ENCODE results near the gene NR2C1.

The NR2C1 gene

DNA sequence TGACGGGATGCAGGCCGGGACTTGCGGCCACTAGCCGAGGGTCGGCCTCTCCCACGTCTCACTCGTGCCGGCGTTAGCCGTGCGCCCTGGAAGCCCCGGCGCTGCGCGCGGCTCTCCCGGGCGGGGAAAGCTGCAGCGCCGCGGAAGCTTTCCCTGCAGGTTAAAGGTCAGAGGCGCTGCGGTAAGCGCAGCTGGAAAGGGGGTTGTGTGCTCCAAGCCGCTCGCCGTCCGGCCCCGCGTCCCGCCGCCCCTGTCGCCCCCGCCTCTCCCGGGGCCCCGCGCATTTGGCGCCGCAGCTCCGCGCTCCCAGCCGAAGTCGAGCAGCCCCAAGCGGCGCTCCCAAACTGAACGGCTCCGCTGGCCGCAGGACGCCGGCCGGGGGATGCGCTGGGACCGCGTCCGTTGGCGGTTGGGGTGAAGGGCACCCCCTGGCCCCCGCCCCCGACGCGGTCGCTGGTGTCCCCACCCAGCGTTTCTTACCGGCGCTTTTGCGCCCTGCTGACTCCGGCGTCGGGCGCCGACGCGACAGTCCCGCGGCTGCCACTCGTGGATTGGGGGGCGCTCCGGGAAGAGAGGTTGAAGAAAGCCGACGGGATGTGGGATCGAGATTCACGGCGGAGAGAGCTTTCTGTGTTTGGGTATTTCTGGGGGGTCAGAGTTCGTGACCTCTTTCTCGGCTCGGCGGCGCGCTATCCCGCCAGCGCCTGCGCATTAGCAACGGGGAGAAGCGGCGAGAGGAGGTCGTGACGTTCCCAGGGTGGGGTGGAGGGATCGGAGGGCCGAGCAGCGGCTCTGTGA lies at the start of gene NR2C1:
Gene NR2C1, minus strand, starts transcription at position 719 of the 798 bp plus-strand sequence. CDS start 6,234 bp downstream, outside the sequence.
- TF ChIP-seq, protein P1, sequence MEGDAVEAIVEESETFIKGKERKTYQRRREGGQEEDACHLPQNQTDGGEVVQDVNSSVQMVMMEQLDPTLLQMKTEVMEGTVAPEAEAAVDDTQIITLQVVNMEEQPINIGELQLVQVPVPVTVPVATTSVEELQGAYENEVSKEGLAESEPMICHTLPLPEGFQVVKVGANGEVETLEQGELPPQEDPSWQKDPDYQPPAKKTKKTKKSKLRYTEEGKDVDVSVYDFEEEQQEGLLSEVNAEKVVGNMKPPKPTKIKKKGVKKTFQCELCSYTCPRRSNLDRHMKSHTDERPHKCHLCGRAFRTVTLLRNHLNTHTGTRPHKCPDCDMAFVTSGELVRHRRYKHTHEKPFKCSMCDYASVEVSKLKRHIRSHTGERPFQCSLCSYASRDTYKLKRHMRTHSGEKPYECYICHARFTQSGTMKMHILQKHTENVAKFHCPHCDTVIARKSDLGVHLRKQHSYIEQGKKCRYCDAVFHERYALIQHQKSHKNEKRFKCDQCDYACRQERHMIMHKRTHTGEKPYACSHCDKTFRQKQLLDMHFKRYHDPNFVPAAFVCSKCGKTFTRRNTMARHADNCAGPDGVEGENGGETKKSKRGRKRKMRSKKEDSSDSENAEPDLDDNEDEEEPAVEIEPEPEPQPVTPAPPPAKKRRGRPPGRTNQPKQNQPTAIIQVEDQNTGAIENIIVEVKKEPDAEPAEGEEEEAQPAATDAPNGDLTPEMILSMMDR (IDR thresholded peaks at IDR 0.05): no peak

DNA sequence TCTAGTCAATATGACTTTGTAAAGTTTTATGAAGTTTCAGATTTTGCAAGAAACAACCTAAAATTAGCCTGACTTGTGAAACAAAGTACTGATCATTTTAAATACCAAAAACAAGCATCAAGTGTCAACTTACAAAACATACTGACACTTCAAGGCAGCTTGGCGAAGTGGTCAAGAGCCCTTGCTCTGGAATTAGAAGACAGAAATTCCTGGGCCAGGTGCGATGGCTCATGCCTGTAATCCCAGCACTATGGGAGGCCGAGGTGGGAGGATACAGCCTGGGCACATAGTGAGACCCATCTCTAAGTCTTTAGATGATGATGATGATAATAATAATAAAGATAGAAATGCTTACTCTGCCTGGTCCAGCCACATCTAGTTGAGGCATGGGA lies 45.4 kb upstream of the NR2C1 start:
- TF ChIP-seq, protein P1 (IDR thresholded peaks at IDR 0.05): no peak

DNA sequence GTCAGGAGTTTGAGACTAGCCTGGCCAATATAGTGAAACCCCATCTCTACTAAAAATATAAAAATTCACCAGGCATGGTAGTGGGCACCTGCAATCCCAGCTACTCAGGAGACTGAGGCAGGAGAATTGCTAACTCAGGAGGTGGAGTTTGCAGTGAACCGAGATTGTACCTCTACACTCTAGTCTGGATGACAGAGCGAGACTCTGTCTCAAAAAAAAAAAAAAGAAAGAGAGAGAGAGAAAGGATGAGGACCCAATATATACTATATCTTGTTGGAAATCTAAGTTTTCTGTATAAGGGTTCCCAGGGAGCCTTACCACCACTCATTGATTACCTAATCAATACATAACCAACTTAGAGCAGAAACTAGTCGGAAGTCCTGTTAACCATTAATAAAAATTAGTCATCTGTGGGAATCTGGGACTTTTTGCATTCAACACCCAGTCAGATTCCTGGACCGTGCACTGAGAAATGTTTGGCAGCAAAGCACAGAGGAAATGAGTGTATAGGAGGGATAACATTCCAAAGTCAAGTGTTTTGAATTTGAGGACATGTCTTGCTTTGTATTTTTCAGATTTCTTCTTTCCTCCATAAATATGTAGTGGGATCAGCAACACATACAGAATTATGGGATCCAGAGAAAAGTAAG lies 44.8 kb upstream of the NR2C1 start:
- TF ChIP-seq, protein P1 (IDR thresholded peaks at IDR 0.05): no peak

DNA sequence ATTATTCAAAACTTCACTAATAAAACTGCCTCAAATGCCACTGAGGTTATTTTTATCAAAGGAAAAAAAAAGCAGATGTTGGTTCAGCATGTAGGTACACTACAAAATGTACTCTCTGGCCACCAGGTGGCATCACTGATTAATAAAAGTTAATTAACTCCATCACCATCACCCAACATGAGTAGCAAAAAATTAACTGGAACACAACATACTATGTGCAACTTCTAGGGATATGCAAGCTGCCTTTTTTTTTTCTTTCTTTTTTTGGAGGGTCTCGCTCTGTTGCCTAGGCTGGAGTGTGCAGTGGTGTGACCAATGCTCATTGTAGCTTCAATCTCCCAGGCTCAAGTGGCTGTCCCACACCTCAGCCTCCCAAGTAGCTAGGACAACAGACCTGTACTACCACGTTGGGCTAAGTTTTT lies 43.8 kb upstream of the NR2C1 start:
- TF ChIP-seq, protein P1 (IDR thresholded peaks at IDR 0.05): peak; percentile 79

DNA sequence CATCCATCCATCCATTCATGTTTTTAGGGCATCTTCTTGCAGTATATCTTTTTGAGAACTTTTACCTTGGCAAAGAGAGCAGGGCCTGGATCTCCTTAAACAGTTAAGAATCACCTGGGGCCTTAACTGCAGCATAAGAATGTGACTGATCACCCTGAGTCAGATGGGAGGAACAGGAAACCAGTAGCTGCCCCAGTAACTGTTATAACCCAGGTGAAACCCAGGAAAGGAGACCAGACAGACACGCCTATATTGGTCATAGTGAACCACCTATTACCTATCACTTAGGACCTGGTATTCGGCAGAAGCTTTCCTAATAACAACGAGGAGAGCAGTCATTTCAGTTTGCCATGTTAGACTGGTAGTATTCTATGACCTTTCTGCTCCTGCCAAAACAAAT lies 43.4 kb upstream of the NR2C1 start:
- TF ChIP-seq, protein P1 (IDR thresholded peaks at IDR 0.05): no peak

DNA sequence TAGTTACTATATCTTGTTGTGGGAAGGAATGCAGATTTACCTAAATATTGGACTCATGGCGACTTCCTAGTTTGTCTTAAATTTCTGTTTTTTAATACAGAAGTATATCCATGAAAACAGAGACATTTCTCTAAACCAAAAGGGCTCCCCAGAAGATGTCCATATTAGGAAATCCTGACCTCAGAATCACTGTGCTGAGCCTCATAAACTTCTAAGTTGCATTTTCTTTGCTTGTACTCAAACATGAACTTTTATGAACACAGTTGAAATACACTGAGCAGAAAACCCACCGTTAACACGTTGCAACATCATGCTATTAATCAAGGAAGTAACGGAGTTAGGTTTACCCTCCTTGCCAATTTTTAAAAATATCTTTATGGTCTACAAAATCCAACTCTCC lies 42.9 kb upstream of the NR2C1 start:
- TF ChIP-seq, protein P1 (IDR thresholded peaks at IDR 0.05): no peak

DNA sequence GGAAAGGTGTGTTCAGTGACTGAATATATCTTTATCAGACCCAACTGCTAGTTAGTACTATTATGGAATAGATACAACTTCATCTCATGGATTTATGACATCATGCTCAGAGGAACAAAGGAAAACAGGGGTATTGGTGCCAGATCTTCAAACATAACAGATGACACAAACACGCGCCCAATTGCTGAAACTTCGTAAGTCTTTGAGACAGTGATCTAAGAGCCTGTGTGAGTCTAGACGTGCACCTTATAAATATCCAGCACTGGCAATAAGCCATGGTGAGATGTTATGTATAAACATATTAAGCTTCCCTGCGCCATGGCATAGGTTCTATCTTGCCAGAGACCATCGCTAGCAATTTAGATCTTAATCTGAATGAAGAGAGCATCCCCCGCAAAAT lies 42.2 kb upstream of the NR2C1 start:
- TF ChIP-seq, protein P1 (IDR thresholded peaks at IDR 0.05): no peak

Data from LNCAP (cell line).